Right lobe of liver (tissue), 6 donors: ENCODE data around the gene EXOC4. TPM values are rescaled to one million over a fixed set of nuclear protein-coding genes. Genes with fewer than 3 reads are reported as not detected.

Experiments
- ATAC-seq, 4 donors: fragments of 200-7000 bp; cut with Tn5 transposase; one replicate each; pipeline ENCODE4 v1.9.1; 2020; ENCODE audit warnings: mild to moderate bottlenecking in 4 of 4, moderate library complexity in 4 of 4
- DNase-seq, 3 donors: peaks; one replicate each; pipeline ENCODE4 v3.0.0-alpha.2; 2020
- H3K27ac ChIP-seq, 3 donors: fragments of 200-600 bp; one replicate each; pipeline ENCODE4 v1.8.0; 2022
- H3K27me3 ChIP-seq, 2 donors: fragments of 200-600 bp; one replicate each; pipeline ENCODE4 v1.8.0; 2022
- H3K36me3 ChIP-seq, 4 donors: fragments of 200-600 bp; sonication (generic) in 1 of 4; one replicate each; pipeline versions ENCODE4 v1.5.1 to v1.8.0; 2017 to 2022; ENCODE audit warnings: control low read depth in 1 of 4
- H3K4me1 ChIP-seq, 4 donors: fragments of 200-600 bp; sonication (generic) in 1 of 4; one replicate each; pipeline versions ENCODE4 v1.5.1 to v1.8.0; 2017 to 2022; ENCODE audit warnings: control low read depth in 1 of 4
- H3K4me3 ChIP-seq, 3 donors: fragments of 200-600 bp; one replicate each; pipeline ENCODE4 v1.8.0; 2022
- H3K9me3 ChIP-seq, 4 donors: fragments of 200-600 bp; sonication (generic) in 1 of 4; one replicate each; pipeline versions ENCODE4 v1.5.1 to v1.8.0; 2017 to 2022; ENCODE audit warnings: control low read depth in 1 of 4
- CTCF ChIP-seq, 4 donors: fragments of 200-600 bp in 3 of 4; fragments of 450-650 bp in 1 of 4; IDR thresholded peaks; one replicate each; pipeline versions ENCODE4 v1.5.1 to v1.8.0; 2016 to 2022; ENCODE audit warnings: antibody characterized with exemption in 4 of 4, mild to moderate bottlenecking in 2 of 4
- POLR2A ChIP-seq: fragments of 450-650 bp; IDR thresholded peaks from one replicate; pipeline ENCODE4 v1.6.1; 2017; ENCODE audit warnings: antibody characterized with exemption, mild to moderate bottlenecking
- WGBS: methylation state at CpG from one replicate; pipeline ENCODE4 v1.1.6; 2018; ENCODE audit warnings: low coverage, low lambda C conversion rate; ENCODE audit not compliant: insufficient coverage; ENCODE audit errors: missing lambda C conversion rate; 5-methylcytosine and 5-hydroxymethylcytosine counted together
- intact Hi-C, 2 donors: fragments of 100-400 bp; cut with DNase I; formaldehyde crosslinking; loops; one replicate each; pipeline versions ENCODE4 v1.11.2 to v1.14.1; 2022
- total RNA-seq, 6 experiments: library from RNA; depleted of rRNA in 2 of 6; stranded (reverse); fragments of >200 nt in 2 of 6; fragmentation: NEBNext Ultra II Directional in 3 of 6; extraction: Animal tissue kit (Norgen Biotek cat#: 25700) in 3 of 6; gene quantifications; one replicate each; pipeline versions ENCODE4 v1.1.0 to v1.2.4, GENCODE V29; 2016 to 2023
- donor health status: DM: no; HTN: yes; CAD: no.
- donor health status: DM: no; HTN: no; CAD: no.
- donor health status: DM: no; HTN: no; CAD: no.
- donor health status: DM: no; HTN: yes; CAD: no.
- donor health status: DM: no; HTN: yes; CAD: no.

EXOC4 gene
- total RNA-seq, 6 experiments from 2014 or later = 23.7 to 33.5 (median 30.0) TPM

- no peaks in the 10 kb centered on the region for H3K36me3 ChIP-seq
- DNase-seq = no peak
- no peak overlapping the region for H3K4me3 ChIP-seq
- no peak for ATAC-seq
- H3K27me3 ChIP-seq = no peaks in the 10 kb centered on the region
- intact Hi-C loops = no loop called here
- TF ChIP-seq POLR2A (no peak), CTCF (IDR thresholded peaks at IDR 0.05) (no peak)
- no peaks in the 10 kb centered on the region for H3K4me1 ChIP-seq
- no peak overlapping the region for H3K27ac ChIP-seq
- WGBS = 58% methylated on average over 3 of the region's 4 CpGs
- no peaks in the 10 kb centered on the region for H3K9me3 ChIP-seq
These were observed 456.4 kb downstream of the EXOC4 start for GRCh38 chr7:133709036-133709880.

GRCh38 chr7:133712544-133712943, 459.7 kb downstream of the EXOC4 start:
- ATAC-seq (no peak), DNase-seq (no peak)
- no peaks in the 10 kb centered on the region for H3K4me1 ChIP-seq
- H3K9me3 ChIP-seq = no peaks in the 10 kb centered on the region
- H3K36me3 ChIP-seq = no peaks in the 10 kb centered on the region
- TF ChIP-seq POLR2A (no peak), CTCF (IDR thresholded peaks at IDR 0.05) (no peak)
- no peak overlapping the region for H3K27ac ChIP-seq
- no peak overlapping the region for H3K4me3 ChIP-seq
- H3K27me3 ChIP-seq = no peaks in the 10 kb centered on the region
- intact Hi-C loops = no loop called here
- WGBS = 89% methylated on average over 2 of the region's 2 CpGs

GRCh38 chr7:133714654-133715053, 461.8 kb downstream of the EXOC4 start:
- WGBS = 80% methylated on average over 3 of the region's 3 CpGs
- DNase-seq = no peak
- TF ChIP-seq POLR2A (no peak), CTCF (IDR thresholded peaks at IDR 0.05) (no peak)
- H3K4me1 ChIP-seq = no peaks in the 10 kb centered on the region
- no peak for ATAC-seq
- no peak overlapping the region for H3K27ac ChIP-seq
- intact Hi-C loops = no loop called here
- no peaks in the 10 kb centered on the region for H3K36me3 ChIP-seq
- H3K4me3 ChIP-seq = no peak overlapping the region
- H3K27me3 ChIP-seq = no peaks in the 10 kb centered on the region
- H3K9me3 ChIP-seq = no peaks in the 10 kb centered on the region

- intact Hi-C loops = no loop called here
- DNase-seq = no peak
- H3K27me3 ChIP-seq = no peaks in the 10 kb centered on the region
- 100% methylated on average over 1 of the region's 1 CpG for WGBS
- no peak for ATAC-seq
- no peak overlapping the region for H3K4me3 ChIP-seq
- H3K4me1 ChIP-seq = no peaks in the 10 kb centered on the region
- TF ChIP-seq CTCF (IDR thresholded peaks at IDR 0.05) = no peak
- no peak for TF ChIP-seq POLR2A
- no peak overlapping the region for H3K27ac ChIP-seq
- no peaks in the 10 kb centered on the region for H3K9me3 ChIP-seq
- H3K36me3 ChIP-seq = no peaks in the 10 kb centered on the region
These were observed 465.3 kb downstream of the EXOC4 start for GRCh38 chr7:133718131-133718530.
